H4 (cell line): ENCODE measurements around the gene PARVG. TPM values are rescaled to one million over a fixed set of nuclear protein-coding genes. Genes with fewer than 3 reads are reported as not detected.

Source experiments
- DNase-seq: peaks from one replicate; pipeline ENCODE4 v3.0.0-alpha.2; 2015; ENCODE audit warnings: low spot score
- total RNA-seq: library from RNA; depleted of rRNA; stranded (reverse); fragments of >200 nt; shearing (Covaris generic); gene quantifications from 2 replicates; pipeline ENCODE4 v1.2.3, GENCODE V29; 2014; rRNA removed

PARVG gene
- 0.04 and 1.1 TPM in 2 replicates for total RNA-seq

DNA sequence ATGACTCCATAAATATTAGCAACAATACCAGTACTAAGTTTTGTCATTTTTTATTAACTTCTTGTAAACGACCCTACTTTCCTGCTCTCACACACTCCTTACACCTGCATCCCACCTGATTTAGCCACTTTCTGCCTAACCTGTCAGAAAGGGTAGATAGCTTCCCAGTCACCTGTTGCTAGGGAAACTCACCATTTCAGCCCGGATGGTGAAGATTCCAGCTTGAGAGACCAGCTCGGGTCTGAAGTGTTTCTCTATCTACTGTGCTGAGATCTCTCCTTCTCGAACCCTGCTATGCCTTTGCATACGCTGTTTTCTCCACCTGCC lies at the start of gene PARVG:
Gene PARVG (plus strand): TSS at position 220 of the 327 bp plus-strand sequence. CDS start 2,405 bp downstream, outside the sequence.
- no peak for DNase-seq

GRCh38 chr22:44131412-44131811 lies 49.3 kb upstream of the PARVG start:
- DNase-seq, result no peak

DNA sequence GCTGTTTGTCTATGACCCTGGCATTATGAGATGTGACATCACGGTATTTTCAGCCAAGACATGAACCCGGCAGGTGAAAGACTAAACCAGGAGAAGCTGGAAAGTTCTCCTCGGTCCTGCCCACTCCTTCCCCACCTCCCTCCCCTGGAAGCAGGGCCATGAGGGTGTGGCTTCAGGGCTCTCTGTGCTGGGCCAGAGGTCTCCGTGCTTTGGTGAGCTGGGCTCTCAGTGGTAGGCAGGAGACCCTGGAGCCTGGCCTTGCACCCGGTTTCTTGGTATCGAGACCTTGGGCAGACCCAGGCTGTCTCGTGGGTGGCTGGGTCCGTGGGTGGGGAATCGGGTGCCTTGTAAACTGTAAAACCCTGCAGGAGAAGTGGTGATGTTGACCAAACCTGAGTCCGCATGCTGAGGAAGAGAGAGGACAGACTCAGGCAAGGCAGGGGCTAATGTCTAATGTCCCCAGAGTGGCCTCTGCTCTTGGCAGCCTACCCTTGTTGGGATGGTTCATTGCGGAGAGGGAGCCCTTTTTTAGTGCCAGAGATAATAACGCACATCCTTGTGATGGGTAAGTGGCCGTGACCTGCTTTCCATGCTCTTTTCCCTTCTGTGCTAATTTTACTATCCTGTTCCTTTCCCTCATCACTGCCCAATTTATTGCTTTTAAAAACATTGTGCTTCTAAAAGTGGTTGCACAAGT lies 48.6 kb upstream of the PARVG start:
- no peak for DNase-seq

DNA sequence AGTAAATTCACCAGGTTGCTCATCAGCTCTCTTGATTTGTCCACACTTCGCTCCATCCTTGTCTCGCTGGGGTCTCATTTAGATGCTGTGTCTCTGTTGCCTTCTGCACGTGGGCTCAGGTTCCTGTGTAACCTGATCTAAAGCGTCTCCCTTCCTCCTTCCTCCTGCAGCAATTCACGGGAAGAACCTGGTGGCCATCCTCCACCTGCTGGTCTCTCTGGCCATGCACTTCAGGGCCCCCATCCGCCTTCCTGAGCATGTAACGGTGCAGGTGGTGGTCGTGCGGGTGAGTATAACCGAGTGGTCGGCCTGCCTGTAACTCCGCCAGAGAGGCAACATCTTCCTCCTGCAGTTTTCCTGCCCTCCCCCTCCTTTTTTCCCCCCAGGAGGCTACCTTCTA lies 48.0 kb upstream of the PARVG start:
- DNase-seq, result no peak

DNA sequence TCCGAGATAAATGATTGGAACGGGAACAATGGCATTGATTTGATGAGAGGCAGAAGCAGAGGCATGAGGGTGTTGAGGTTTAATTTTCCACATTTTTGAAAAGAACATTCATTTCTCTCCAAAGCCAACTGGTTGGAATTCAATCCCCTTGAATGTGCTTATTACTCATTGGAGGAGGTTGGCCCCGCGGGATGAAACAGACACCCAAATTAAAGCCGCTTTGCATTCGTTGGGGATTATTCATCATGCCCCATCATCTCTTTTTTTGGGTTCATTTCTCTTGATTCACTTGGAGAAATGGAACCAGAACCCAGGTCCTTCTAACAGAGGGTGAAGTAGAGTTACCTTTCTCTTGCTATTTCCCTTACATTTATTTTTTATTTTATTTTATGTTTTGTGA lies 47.6 kb upstream of the PARVG start:
- DNase-seq, result no peak

DNA sequence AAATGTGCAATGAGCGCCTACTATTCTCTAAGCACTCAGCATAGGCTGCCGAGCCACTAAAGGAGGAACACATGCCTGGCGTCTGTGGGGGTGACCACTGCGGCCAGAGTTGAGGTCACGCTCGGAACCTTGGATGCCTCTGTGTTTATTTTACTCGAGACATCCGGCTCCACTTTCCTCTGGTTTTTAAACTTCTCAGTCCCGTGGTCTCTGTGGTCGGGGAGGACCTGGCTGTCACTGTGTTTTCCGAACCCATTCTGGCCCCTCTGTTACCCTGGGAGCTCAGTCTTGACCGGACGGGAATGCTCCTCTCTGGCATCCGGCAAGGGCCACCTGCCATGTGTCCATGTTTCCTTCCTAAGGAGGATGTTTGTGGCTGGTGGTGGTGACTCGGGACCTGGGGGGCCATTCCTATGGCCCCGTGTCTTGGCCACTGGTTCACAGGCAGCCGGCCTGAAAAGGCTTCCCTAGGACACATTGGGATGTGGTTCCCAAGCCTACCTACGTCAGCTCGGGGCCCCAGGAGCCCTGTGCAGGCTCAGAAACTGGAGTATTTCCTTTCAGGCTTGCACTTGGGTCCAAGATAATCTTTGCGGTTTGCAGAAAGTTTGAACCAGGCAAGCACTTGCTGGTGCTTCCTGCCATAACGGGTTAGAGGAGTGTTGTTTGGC lies 46.7 kb upstream of the PARVG start:
- DNase-seq, result no peak

DNA sequence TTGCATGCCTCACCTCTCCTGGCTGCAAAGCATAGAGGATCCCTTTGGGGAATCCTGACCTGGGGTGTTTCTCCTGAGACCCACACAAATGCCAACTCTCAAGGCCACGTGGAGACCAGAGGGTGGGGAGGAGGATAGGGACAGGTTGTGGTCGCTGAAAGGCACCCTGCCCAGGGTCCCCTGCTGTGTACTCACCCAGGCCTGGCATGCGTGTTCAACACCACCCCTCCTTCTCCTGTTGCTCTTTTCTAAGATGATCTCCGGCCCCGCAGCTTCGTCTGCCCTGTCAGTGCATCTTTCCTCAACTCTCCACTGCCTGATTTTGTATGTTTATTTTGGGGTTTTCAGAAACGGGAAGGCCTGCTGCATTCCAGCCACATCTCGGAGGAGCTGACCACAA lies 44.6 kb upstream of the PARVG start:
- no peak for DNase-seq

- DNase-seq, result no peak
These were observed 43.9 kb upstream of the PARVG start for GRCh38 chr22:44136786-44137185.

- DNase-seq, result no peak
These were observed 43.3 kb upstream of the PARVG start for GRCh38 chr22:44137415-44137814.

DNA sequence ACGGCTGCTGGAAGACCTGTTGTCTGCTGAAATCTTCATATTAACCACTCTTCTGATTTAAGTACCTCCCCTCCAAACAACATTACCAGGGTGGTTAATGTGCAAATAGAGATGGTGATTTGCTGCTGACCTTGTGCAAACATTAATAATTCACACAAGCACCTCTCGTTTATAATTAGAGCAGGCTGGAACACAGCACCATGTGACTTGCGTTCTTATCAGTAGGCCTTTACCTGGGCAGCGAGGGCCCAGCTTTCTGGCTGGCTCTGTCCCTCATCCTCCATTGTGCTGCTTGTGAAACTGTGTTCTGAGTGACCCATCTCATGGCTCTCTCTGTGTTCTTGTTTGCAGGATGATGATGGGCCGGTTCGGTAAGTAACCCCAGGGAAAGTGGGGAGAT lies 41.0 kb upstream of the PARVG start:
- DNase-seq, result no peak

DNA sequence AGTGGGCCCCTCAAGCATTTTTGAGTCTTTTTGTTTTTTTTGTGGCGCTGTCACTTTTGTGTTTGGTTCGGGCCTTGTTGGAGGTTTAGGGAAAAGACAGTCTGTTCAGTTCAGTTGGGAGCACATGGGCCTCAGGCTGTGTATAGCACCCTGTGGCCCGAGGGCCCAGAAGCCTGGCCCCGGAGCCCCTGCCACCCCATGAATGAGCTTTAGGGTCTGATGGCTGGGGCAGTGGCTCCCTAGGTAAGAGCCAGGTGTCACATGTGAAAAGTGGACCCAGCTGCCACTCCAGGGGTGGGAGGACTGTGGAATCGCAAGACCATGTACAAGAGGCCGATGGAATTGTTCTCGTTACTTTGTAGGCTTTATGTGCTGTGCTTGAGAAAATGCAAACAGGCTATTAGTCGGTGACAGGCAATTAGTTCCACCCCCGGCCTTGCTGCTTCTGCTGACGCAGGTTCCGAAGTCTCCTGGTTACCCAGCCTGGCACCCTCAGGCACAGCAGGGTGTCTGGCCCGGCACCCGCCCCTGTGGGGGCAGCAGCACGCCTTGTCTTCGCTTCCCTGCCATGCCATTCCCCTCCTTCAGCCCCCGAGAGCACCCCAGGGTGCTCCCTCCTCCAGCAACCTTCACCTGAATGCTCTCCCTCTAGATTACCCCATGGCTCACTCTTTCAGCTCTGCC lies 38.2 kb upstream of the PARVG start:
- DNase-seq, result no peak

DNA sequence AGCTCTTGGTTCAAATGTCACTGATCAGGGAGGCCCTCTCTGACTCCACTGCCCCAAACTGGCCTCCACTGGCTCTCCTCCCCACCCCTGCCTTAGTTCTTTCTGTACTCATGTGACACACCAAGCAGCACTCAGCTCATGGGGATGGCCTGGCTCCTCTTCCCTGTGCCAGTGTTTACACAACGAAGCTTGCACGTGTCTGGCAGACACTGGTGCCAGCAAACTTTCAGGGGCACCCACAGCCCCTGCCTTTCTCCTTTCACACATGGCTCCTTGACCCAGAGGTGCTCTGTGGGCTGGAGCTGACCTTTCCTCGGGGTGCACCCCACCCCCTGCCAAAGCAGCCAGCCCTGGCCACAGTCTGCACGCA lies 37.6 kb upstream of the PARVG start:
- no peak for DNase-seq

- no peak for DNase-seq
These were observed 37.1 kb upstream of the PARVG start for GRCh38 chr22:44143579-44143978.

DNA sequence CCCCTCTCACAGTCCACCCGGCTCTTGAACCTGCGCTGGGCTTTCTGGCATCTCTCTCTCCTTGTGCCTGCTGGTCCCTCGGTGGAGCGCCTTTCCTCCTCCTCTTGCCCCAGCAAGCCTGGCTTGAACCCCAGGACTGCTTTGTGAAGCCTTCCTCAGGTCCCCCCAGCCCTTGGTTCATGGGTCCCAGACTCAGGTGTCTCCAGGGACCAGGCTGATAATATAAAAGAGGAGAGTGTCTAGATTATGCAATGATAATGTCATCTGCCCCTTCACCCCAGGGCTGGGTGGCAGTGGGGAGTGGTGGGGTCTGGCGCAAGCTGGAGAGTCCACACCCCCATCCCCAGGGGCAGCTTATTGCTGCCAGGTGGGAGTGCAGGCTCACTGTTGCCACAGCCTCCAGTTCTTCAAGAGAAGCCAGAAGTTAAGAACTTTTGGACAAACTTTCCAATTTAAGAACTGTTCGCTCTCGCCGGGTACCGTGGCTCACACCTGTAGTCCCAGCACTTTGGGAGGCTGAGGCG lies 36.6 kb upstream of the PARVG start:
- no peak for DNase-seq

GRCh38 chr22:44145544-44145943 lies 35.2 kb upstream of the PARVG start:
- DNase-seq, result no peak

GRCh38 chr22:44146088-44146861 lies 34.5 kb upstream of the PARVG start:
- no peak for DNase-seq

DNA sequence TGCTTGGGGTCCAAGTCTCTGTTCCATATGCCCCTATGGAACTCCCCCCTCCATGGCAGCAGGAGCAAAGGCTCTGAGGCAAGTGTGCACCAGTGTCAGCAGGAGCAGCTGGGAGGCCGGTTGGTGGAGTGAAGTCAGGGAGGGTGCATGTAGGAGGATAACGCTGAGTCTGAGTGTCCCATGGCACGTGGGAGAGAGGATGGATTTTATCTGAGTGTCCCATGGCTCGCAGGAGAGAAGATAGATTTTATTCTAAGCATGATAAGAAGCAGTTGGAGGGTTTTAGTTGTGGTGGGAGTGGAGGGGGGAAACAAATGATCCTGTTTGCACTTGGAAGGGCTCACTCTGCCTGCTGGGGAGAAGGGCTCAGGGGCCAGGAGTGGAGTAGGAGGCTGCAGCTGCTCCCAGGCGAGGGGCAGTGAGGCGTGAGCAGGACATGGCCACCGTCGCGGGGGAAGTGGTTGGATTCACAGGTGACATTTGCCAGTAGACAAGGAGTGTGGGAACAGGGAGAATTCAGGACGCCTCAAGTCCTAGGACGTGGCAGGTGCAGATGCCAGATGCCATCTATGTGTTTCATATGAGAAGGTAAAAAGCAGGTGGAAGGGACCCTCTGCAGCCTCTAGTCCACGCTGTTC lies 33.6 kb upstream of the PARVG start:
- DNase-seq, result no peak

GRCh38 chr22:44147821-44148574 lies 32.7 kb upstream of the PARVG start:
- DNase-seq, result peak; percentile 12

- peak; percentile 73 for DNase-seq
These were observed 29.0 kb upstream of the PARVG start for GRCh38 chr22:44151676-44152075.

- no peak for DNase-seq
These were observed 27.0 kb upstream of the PARVG start for GRCh38 chr22:44153710-44154109.

DNA sequence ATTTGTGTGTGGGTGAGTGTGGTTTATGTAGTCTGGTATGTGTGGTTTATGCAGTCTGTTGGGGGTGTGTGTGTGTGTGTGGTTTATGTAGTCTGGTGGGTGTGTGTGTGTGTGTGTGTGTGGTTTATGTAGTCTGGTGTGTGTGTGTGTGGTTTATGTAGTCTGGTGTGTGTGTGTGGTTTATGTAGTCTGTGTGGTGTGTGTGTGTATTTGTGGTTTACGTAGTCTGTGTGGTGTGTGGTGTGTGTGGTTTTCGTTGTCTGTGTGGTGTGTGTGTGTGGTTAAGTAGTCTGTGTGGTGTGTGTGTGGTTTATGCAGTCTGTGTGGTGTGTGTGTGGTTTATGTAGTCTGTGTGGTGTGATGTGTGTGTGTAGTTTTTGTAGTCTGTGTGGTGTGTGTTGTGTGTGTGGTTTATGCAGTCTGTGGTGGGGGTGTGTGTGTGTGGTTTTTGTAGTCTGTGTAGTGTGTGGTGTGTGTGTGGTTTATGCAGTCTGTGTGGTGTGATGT lies 26.2 kb upstream of the PARVG start:
- peak; percentile 68 for DNase-seq
